HG03575 (cell line): ENCODE results near the gene NCOA1.
"Not testable (repeated sequence)": the region's sequence is repeated elsewhere in the genome, so short reads cannot be mapped to it uniquely, and the experiment has no call there.

ENCODE experiments used
- ATAC-seq: cut with Tn5 transposase; IDR thresholded peaks from one replicate; pipeline ENCODE4 v1.9.1; 2021; ENCODE audit not compliant: unreplicated experiment, insufficient number of reproducible peaks, low FRiP score; ENCODE audit errors: extremely low read depth

NCOA1 gene

DNA sequence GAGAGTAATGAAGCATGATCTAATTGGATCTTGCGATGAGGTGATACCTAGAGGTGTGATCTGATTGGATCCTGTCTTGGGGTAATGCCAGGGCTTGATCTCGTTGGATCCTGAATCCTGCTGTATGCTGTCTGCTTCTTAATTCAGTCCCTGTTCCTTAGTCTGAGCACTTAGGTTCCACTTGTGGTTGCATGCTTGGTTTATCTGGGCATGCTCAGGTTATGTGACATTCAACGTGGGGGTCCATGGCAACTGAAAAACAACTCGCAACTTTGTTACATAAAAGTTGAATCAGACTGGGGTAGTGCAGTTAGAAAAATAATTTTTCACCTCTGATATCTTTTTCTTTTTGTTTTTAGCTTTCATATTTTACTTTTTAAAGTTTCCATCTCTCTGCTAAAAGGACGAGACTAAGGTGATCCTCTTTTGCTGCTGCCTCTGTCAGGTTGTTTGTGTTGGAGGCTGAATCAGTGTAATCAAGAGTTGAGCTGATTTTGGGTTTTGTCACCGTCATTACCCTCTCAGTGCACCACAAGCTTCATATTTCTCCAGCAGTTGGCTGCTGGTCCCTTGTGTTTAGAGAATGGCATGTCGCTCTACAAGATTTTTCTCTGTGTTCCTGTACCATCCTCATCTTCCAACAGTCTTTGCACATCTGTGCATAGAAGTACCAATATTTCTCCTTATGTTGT, 67.9 kb downstream of the NCOA1 start:
- no peak for ATAC-seq

DNA sequence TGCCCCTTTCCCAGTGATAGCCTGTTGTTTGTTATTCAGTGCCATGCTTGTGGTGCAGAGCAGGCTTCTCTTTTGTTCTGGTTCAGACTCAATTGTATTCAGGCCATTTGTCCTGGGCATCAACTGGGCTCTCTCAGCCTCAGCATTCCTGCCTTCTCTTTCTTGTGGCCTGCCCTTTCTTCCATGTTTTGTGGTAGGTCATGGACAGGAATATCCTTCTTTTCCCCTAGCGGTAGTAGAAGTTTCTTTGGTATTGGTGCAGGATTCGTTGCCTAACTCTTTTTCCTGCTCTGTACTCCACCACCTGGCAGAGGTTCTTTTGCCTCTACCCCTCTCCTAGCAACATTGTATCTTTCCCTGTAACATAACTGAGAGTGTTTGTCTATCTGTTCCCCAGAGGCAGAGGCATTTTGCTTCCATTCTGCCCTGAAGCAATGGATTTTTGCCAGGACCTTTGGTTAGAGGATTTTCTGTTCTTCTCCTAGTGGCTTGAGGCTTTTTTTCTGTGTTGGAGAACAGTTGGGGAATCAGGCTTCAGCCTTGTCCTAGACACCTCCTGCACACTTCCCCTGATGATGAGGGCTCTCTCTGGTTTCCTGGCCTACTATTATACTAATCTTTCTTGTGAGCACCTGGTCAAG, 68.5 kb downstream of the NCOA1 start:
- no peak for ATAC-seq

DNA sequence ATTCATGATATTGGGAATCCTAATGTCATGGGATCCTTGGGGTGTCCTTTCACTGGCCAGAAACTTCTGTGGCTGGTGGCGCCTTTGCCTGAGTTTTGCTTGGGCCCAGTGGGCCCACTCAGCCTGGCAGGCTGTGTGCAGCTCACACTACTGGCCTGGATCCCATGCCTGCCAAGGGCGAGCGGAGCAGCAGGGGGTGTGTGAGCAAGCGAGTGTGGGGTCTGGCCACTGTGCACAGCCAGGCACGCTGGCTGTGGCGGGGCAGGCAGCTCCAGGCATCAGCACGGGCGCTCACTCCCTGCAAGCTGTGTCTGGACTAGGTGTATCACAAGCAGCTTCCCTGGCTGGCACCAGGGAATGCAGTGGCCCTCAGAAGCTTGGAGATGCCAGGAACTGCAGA, 74.5 kb downstream of the NCOA1 start:
- no peak for ATAC-seq

DNA sequence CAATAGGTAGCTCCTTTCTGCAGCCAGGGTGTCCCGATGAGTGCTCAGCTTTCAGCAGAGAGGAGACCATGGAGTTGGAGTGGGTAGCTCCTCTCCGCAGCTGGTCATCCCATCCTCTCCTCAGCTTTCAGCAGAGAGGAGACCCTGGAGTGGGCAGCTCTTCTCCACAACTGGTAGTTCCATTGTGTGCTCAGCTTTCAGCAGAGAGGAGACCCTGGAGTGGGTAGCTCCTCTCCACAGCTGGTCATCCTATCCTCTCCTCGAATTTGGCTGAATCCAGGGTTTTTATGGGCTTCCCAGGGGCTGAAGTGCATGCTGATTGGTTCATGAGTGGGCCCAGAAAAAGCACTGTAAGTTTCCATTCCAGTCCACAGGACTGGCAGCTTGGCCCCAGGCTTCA, 75.2 kb downstream of the NCOA1 start:
- no peak for ATAC-seq

DNA sequence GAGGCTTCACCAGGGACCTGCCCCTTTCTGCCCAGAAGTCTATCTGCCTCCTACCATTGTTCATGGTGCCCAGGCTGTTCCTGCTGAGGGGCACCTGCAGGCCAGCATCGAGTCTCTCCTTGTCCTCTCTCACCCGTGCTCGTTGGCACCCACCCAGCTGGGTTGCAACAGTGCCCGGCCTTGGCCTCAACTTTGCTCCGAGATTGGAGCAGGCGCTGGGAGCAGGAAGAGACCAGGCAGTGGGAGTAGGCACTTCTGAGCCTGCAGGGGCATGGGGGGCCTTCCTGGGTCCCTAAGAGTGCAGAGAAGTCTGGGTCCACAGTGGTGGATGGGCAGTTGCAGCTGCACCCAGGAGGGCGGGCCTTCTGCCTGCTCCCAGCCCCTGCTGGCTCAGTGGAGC, 75.6 kb downstream of the NCOA1 start:
- ATAC-seq: no peak

DNA sequence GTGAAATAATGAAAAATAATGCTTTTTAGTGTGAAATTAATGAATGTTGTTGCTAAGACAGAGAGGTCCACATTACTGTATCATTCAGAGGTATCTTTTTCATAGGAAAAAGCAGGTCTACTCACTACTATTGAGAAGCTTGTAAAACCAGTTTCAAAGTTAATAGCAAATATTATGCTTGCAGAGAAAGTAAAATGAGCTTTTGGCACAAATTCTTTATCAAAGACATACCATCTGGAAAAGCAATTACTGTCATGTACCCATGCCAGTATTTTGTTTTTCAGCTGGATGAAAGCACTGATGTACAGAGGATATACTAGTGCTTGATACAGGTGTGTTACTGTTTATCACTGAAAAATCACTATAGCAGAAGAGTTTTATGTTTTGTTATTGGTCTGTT, 77.5 kb downstream of the NCOA1 start:
- no peak for ATAC-seq

DNA sequence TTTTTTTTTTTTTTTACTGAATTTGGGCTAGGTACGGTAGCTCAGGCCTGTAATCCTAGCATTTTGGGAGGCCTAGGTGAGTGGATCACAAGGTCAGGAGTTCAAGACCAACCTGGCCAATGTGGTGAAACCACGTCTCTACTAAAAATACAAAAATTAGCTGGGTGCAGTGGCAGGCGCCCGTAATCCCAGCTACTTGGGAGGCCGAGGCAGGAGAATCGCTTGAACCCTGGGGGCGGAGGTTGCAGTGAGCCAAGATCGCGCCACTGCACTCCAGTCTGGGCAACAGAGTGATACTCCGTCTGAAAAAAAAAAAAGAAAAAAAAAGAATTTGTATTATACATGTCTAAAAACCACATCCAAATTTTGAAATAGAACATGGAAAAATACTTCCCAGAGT, 78.5 kb downstream of the NCOA1 start:
- not testable (repeated sequence) for ATAC-seq

DNA sequence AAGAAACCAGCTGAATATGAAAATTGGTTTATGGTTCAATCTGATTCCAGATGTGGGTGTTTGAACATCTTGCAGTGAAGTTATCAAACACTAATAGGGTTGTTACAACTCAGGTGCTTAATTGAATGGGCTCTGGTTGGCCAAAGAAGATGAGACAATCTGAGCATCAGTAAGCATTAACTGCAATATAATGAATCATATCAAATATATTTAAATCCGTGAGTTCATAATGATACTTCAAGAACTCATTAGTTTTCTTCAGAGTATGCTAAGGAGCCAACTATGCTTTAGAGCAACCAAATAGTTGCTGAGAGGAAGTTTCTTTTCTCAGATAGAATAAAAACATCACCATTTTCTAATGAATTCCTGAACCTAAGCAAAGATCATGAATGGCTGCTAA, 79.2 kb downstream of the NCOA1 start:
- ATAC-seq: no peak

DNA sequence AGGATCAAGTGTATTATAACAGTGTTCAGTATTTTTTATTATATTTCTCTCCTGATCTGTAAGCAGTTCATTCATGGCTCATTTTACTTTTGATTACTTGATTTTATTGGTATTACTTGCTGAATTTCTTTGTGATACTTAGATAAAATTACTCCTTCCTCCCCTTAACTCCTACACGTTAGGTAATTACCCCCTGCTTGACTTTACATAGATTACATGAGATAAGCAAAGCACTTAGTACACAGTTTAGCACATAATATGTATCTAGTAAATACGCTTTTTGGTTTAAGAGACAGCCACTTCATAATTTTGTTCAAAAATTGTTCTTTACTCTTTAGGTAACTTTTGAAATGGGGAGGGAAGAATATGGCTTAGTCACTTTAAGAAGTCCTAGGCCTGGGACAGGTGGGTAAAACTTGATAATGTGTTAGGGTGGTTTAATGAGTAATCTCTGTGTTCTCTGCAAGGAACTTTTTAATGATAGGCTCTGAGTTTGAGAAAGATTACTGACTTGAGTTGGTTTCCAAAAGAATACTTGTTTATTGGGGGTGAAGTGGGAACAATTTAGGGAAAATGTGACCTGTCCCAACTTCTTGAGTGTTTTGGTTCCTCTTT, 80.9 kb downstream of the NCOA1 start:
- no peak for ATAC-seq

DNA sequence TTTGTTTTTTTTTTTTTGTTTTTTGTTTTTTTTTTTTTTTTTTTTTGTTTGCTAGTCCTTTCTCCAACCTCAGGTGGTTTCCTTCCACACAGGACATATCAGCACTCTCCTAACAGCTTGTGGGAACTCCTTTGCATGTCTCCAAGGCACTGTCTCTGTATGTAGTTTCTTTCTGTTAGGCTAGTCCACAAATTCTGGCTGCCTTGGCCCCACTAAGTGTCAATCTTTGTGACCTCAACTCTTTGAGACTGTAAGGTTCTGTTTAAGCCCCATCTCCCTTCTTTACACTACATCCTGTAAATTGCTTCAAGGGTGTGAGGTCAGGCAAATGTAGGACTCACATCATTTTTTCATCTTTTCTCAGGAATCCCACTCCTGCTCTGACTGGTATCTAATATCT, 85.1 kb downstream of the NCOA1 start:
- ATAC-seq: no peak

DNA sequence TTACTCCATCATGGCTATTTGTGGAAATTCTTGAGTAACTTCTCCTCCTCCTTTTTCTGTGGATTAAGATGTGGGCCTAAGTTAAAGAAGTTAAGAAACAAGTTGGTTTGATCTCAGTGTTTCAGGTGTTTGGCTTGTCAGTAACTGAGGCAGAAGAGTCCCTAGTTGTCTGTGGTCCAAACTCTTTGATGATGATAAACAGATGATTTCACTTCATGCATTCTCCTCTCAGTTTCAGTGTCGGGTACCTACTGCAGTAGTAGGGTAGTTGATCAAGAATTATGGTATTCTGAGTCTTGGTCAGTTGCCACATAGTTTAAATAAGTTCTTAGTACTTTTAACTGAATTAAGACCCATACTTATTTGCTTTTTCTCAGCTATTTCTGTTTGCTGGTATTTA, 85.6 kb downstream of the NCOA1 start:
- ATAC-seq: no peak

DNA sequence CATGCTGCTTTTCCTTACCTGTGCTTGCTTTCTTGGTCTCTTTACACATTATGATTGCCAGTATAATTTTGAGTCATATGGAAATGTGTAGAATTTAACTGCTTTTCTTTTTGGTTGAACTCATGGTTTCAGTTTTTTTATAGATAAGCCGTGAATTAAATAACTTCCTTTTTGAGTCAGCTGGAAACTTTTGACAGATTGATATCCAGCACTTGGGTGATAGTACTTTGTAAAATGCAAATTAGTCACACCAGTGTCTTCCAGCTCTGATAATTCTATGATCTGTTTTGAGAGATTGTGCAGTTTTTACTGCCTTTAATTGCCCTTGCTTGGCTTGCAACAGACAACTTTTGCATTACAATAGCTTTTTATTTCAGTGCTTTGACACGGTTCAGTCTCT, 86.4 kb downstream of the NCOA1 start:
- peak; percentile 39 for ATAC-seq

DNA sequence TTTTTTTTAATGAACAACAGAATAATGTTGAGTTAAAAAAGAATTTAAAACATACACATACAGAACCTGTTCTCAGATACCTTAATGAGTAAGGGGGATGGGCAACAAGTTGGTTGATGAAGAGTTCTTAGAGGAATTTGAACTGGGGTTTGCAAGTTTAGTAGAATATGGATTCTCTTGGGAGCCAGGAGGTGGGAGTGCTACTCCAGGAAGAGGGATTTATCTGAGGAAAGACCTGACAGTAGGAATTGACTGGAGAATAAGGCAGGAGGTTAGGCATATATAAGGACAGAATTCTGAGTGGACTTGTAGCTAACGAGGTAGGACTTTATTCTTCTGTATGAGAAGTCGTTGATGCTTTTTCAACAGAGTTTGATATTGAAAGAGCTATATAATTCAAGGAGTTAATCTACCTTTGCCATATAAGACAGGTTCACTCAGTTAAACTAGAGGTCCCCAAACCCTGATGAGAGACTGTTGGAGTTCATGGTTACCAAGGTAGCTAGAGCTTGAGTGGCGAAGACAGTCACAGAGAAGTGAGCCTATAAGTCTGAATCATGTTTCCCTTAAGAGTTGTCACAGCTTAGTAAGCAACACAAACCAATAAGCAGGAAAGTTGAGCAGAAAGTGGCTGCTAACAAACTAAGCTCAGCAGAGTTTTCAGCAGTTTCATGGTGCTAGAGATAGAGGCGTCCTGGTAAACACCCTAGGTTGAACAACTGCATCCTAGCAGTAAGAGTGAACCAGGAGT, 88.2 kb downstream of the NCOA1 start:
- no peak for ATAC-seq

DNA sequence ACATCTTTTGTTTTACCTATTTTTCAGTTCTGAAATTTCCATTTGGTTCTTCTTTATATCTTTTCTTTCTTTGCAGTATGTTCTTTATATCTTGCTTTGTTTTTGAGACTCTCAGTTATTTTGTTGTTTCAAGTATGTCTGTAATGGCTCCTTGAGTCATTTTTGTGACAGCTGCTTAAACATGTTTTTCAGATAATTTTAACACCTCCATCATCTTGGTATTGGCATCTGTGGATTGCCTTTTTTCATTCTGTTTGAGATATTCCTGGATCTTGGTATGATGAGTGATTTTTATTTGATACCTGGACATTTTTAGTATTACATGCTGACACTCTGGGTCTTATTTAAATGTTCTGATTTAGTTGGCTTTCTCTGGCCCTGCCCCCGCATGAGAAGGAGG, 89.5 kb downstream of the NCOA1 start:
- ATAC-seq: no peak

DNA sequence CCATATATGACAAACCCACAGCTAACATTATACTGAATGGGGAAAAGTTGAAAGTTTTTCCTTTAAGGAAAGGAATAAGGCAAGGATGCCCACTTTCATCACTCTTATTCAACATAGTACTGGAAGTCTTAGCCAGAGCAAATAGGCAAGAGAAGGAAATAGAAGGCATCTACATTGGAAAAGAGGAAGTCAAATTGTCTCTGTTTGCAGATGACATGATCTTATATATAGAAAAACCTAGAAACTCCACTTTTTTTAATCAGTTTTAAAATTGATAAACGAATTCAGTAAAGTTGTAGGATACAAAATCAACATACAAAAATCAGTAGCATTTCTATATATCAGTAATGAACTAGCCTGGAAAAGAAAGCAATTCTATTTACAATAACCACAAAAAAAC, 90.9 kb downstream of the NCOA1 start:
- not testable (repeated sequence) for ATAC-seq

DNA sequence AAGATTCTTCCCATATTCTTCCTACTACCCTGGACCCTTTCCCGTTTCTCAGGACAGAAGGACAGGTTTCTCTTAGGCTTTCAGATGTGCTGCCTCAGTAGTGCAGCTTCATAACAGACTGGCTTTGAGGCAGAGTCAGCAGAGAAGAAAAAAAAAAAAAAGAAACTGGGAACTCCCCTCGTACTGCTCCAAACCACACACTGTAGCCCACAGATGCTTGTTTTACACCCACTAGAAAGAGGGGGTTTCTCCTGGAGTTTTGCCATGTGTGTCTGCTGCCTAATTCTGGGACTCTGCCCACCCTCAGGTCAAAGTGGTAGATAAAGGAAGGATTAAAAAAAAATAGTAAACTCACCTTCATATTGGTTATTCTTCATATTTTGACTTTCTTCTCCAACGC, 95.9 kb downstream of the NCOA1 start:
- ATAC-seq: no peak

DNA sequence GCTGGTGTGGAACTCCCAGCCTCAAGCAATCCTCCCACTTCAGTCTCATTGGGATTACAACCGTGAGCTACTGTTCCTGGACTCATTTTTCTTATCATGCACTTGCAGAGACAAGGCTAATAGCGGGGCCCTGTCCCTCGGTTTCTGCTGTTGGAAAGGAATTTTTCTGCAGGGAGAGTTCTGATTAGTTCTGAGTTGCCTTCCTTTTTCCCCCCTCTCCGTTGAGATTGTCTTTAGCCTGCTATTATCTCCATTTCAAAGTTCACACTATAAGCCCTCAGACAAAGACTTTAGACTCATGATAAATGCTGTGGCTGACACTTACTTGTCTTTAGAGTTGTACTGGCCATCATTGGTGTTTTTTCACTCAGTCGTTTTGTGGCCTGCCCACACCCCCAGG, 97.2 kb downstream of the NCOA1 start:
- ATAC-seq: no peak

DNA sequence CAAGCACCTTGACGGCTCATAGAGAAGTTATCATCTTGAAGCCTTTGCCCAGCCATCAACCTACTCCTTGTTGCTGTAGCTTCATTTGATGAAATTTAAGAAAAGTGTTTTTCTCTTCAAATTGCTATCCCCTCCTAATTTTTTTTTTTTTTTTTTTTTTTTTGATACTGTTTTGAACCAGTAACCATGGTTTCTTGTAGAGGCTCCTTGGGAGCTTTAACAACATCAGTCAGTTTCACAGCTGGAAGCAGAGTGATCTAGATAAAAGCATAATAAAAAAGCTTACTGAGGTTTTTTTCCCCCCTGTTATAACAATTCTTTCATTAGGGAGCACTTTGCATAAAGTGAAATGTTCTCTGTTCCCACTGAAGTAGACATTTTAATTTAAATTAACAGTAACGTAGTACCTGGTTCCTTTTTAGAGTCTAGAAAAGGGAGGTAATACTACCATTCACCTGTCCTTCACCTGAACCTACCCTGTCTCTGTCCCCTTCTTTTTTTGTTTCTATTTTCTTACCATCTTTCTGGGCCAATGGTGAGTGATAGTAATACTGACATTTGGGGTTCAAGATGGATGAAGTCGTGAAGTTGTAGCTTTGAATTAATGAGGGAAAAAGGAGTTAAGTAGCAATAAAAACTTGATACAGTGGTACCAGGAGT, 101.5 kb downstream of the NCOA1 start:
- no peak for ATAC-seq

DNA sequence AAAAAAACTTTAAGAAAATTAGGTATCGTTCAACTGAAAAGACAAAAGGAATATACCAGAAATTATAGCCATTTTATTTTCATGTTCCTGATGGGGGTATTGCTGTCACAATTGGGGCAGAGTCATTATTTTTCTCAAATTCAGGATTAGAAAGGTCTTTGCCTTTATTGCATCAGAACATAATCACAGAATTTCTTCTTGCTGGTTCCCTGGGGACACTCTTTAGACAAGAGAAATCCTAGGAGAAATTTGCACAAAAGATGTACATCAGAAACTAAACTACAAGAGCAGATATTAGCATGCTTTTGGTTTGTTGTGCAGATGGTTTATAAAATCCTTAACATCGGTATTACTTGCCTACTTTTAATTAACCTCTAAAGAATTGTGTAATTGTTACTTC, 103.2 kb downstream of the NCOA1 start:
- no peak for ATAC-seq
